ENCODE data around the gene JAZF1. TPM values are rescaled to one million over a fixed set of nuclear protein-coding genes. Genes with fewer than 3 reads are reported as not detected.

Gene JAZF1
- polyA plus RNA-seq, 3 donors, result 12.1 to 18.1 (median 17.2) TPM

DNA sequence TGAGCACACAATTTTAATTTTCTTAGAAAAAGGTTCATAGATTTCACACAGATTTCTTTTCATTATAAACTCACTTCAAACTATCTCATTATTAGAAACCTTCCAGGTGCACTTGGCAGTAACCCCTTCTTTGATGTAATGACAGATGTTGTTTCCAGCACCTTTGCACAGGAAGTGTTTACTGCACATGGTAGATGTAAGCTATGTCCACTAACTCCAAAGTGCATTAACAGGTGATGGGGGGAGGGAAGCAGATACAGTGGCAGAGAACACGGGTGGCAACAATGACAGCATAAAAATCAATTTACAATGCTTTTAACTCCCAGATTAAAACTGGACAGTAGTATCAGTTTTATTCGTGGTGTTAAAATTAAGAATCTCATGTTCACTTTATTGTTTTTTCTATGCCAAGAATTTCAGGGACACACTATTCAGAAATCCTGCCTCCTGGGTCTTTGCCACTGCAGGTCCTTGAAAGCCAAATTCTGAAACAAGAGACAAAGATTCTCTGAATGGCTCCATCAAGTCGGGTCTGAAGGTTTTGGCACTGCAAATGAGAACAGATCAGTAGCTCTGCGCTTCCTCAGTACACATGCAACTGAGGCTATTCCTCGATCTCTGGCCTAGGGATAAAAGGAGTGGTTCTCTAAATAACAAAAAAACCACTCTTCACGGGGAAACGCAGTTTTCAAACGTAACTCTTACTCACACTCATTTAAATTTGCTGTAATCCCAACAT lies 187.7 kb downstream of the JAZF1 start:
- no peak for DNase-seq
- Histone ChIP-seq H4K20me1 (ENCODE audit: insufficient read depth, low read length) (peaks cover 61% of the 10 kb centered on the region), H2AFZ (ENCODE audit: insufficient read depth, low read depth, low read length, poor library complexity, severe bottlenecking) (no peak overlapping the region), H3K36me3 (replicated peaks in 1 of 2; ENCODE audit: control insufficient read depth in 1 of 2, insufficient read depth in 2 of 2, low read length in 2 of 2) (peaks cover 3 to 18% of the 10 kb centered on the region in 2 donors), H3K4me2 (replicated peaks; ENCODE audit: extremely low read depth, low read length, poor library complexity, severe bottlenecking) (no peak overlapping the region), H3K27ac (ENCODE audit: low read depth in 1 of 2, low read length in 2 of 2) (no peak overlapping the region), H3K9ac (ENCODE audit: insufficient read depth, low read length, poor library complexity, severe bottlenecking) (no peak overlapping the region), H3K9me3 (replicated peaks in 1 of 2; ENCODE audit: control insufficient read depth in 1 of 2, insufficient read depth in 1 of 2, low read length in 2 of 2) (peaks cover 3 to 4% of the 10 kb centered on the region in 2 donors), H3K4me1 (ENCODE audit: control insufficient read depth in 1 of 2, insufficient read depth in 2 of 2, low read length in 2 of 2) (no peaks in the 10 kb centered on the region), H3K4me3 (replicated peaks in 1 of 3; ENCODE audit: low read depth in 2 of 3, low read length in 3 of 3) (no peak overlapping the region), H3K79me2 (ENCODE audit: insufficient read depth, low read length) (no peaks in the 10 kb centered on the region), H3K27me3 (ENCODE audit: control insufficient read depth in 2 of 2, insufficient read depth in 2 of 2, low read length in 2 of 2) (no peaks in the 10 kb centered on the region)
- peaks cover 32 to 36% of the 10 kb centered on the region in 2 donors for H3K36me3 Mint-ChIP-seq
- H3K27me3 Mint-ChIP-seq (ENCODE audit: low read depth in 3 of 3), result peaks cover 0 to 4% (median 2%) of the 10 kb centered on the region in 3 donors
- H3K4me1 Mint-ChIP-seq, result peaks cover 2% of the 10 kb centered on the region
- TF ChIP-seq, protein P1, sequence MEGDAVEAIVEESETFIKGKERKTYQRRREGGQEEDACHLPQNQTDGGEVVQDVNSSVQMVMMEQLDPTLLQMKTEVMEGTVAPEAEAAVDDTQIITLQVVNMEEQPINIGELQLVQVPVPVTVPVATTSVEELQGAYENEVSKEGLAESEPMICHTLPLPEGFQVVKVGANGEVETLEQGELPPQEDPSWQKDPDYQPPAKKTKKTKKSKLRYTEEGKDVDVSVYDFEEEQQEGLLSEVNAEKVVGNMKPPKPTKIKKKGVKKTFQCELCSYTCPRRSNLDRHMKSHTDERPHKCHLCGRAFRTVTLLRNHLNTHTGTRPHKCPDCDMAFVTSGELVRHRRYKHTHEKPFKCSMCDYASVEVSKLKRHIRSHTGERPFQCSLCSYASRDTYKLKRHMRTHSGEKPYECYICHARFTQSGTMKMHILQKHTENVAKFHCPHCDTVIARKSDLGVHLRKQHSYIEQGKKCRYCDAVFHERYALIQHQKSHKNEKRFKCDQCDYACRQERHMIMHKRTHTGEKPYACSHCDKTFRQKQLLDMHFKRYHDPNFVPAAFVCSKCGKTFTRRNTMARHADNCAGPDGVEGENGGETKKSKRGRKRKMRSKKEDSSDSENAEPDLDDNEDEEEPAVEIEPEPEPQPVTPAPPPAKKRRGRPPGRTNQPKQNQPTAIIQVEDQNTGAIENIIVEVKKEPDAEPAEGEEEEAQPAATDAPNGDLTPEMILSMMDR (IDR thresholded peaks at IDR 0.05), result no peak
- H3K4me3 Mint-ChIP-seq, result no peak overlapping the region
- H3K9me3 Mint-ChIP-seq, result peaks cover 5 to 17% (median 12%) of the 10 kb centered on the region in 7 donors
- WGBS (ENCODE audit: insufficient coverage), result 100% methylated on average over 1 of the region's 8 CpGs
- H3K27ac Mint-ChIP-seq, result no peak overlapping the region
- intact Hi-C loops (cut with micrococcal nuclease), result no loop called here

GRCh38 chr7:27992097-27992496 lies 188.5 kb downstream of the JAZF1 start:
- intact Hi-C loops (cut with micrococcal nuclease), result no loop called here

More at GRCh38 chr7:27992097-27992496, 188.5 kb downstream of the JAZF1 start:
- DNase-seq, result no peak
- peaks cover 3 to 4% of the 10 kb centered on the region in 2 donors for H3K9me3 ChIP-seq (replicated peaks in 1 of 2; ENCODE audit: control insufficient read depth in 1 of 2, insufficient read depth in 1 of 2, low read length in 2 of 2)
- H3K79me2 ChIP-seq (ENCODE audit: insufficient read depth, low read length), result no peaks in the 10 kb centered on the region
- peaks cover 53% of the 10 kb centered on the region for H4K20me1 ChIP-seq (ENCODE audit: insufficient read depth, low read length)
- Mint-ChIP-seq H3K4me3 (no peak overlapping the region), H3K36me3 (peaks cover 36 to 41% of the 10 kb centered on the region in 2 donors), H3K4me1 (no peaks in the 10 kb centered on the region), H3K27ac (no peak overlapping the region), H3K27me3 (ENCODE audit: low read depth in 3 of 3) (peaks cover 0 to 2% (median 0%) of the 10 kb centered on the region in 3 donors), H3K9me3 (peaks cover 5 to 19% (median 18%) of the 10 kb centered on the region in 7 donors)
- H3K27me3 ChIP-seq (ENCODE audit: control insufficient read depth in 2 of 2, insufficient read depth in 2 of 2, low read length in 2 of 2), result no peaks in the 10 kb centered on the region
- H3K36me3 ChIP-seq (replicated peaks in 1 of 2; ENCODE audit: control insufficient read depth in 1 of 2, insufficient read depth in 2 of 2, low read length in 2 of 2), result peaks cover 3 to 18% of the 10 kb centered on the region in 2 donors
- no CpG with 5 or more reads among the region's 4 CpGs for WGBS (ENCODE audit: insufficient coverage)
- no peak overlapping the region for H3K4me2 ChIP-seq (replicated peaks; ENCODE audit: extremely low read depth, low read length, poor library complexity, severe bottlenecking)
- TF ChIP-seq, protein P1 (IDR thresholded peaks at IDR 0.05), result no peak
- no peak overlapping the region for H3K27ac ChIP-seq (ENCODE audit: low read depth in 1 of 2, low read length in 2 of 2)
- no peaks in the 10 kb centered on the region for H3K4me1 ChIP-seq (ENCODE audit: control insufficient read depth in 1 of 2, insufficient read depth in 2 of 2, low read length in 2 of 2)
- no peak overlapping the region for H3K9ac ChIP-seq (ENCODE audit: insufficient read depth, low read length, poor library complexity, severe bottlenecking)
- no peak overlapping the region for H2AFZ ChIP-seq (ENCODE audit: insufficient read depth, low read depth, low read length, poor library complexity, severe bottlenecking)
- H3K4me3 ChIP-seq (replicated peaks in 1 of 3; ENCODE audit: low read depth in 2 of 3, low read length in 3 of 3), result no peak overlapping the region
